DOHH2 (cell line): Measurements from ENCODE around the gene CHD9NB.

ENCODE experiments used
- H3F3A ChIP-seq: fragments of 200-600 bp; sonication (generic), shearing (Covaris generic); 2 replicates; pipeline ENCODE4 v1.6.0; 2016; ENCODE audit warnings: antibody characterized with exemption, mild to moderate bottlenecking; ENCODE audit not compliant: control insufficient read depth, insufficient read depth
- H3K27ac ChIP-seq: fragments of 200-600 bp; sonication (generic); 2 replicates; pipeline ENCODE4 v1.5.1; 2014; ENCODE audit warnings: low read depth, mild to moderate bottlenecking, low read length, moderate library complexity
- H3K27me3 ChIP-seq: fragments of 200-600 bp; sonication (generic); 2 replicates; pipeline ENCODE4 v1.6.1; 2014; ENCODE audit warnings: mild to moderate bottlenecking, low read length, mixed read lengths; ENCODE audit not compliant: control insufficient read depth
- H3K36me3 ChIP-seq: fragments of 200-600 bp; sonication (generic); 2 replicates; pipeline ENCODE4 v1.6.1; 2014; ENCODE audit warnings: mild to moderate bottlenecking, low read length, moderate library complexity, mixed read lengths; ENCODE audit not compliant: control insufficient read depth
- H3K4me1 ChIP-seq: fragments of 200-600 bp; sonication (generic); 2 replicates; pipeline ENCODE4 v1.6.1; 2014; ENCODE audit warnings: mild to moderate bottlenecking, low read length, mixed read lengths; ENCODE audit not compliant: control insufficient read depth
- H3K4me2 ChIP-seq: fragments of 200-600 bp; sonication (generic); 2 replicates; pipeline ENCODE4 v1.6.0; 2014; ENCODE audit warnings: mild to moderate bottlenecking, low read length, moderate library complexity
- H3K4me3 ChIP-seq: fragments of 200-600 bp; sonication (generic); 2 replicates; pipeline ENCODE4 v1.5.1; 2014; ENCODE audit warnings: mild to moderate bottlenecking, low read length, mixed read lengths
- H3K79me2 ChIP-seq: fragments of 200-600 bp; sonication (generic); 2 replicates; pipeline ENCODE4 v1.6.1; 2014; ENCODE audit warnings: mild to moderate bottlenecking, low read length, mixed read lengths; ENCODE audit not compliant: control insufficient read depth
- H3K9me2 ChIP-seq: fragments of 200-600 bp; sonication (generic); replicated peaks from 2 replicates; pipeline ENCODE4 v1.6.1; 2014; ENCODE audit warnings: mild to moderate bottlenecking, low read length, mixed read lengths; ENCODE audit not compliant: control insufficient read depth
- H3K9me3 ChIP-seq: fragments of 200-600 bp; sonication (generic); 2 replicates; pipeline ENCODE4 v1.6.1; 2014; ENCODE audit warnings: antibody characterized with exemption, low read length, mixed read lengths; ENCODE audit not compliant: control insufficient read depth, insufficient read depth
- H4K20me1 ChIP-seq: fragments of 200-600 bp; sonication (generic); 2 replicates; pipeline ENCODE4 v1.6.0; 2014; ENCODE audit warnings: low read depth, mild to moderate bottlenecking, antibody characterized with exemption, low read length, moderate library complexity; ENCODE audit not compliant: control insufficient read depth, insufficient read depth
- CTCF ChIP-seq: fragments of 200-600 bp; sonication (generic); IDR thresholded peaks from one replicate; pipeline ENCODE4 v1.5.1; 2014; ENCODE audit warnings: antibody characterized with exemption, mild to moderate bottlenecking, low read depth, low read length; ENCODE audit not compliant: poor library complexity, severe bottlenecking
- EZH2phosphoT487 ChIP-seq: fragments of 200-600 bp; sonication (generic); IDR thresholded peaks from 2 replicates; pipeline ENCODE4 v1.6.1; 2017; ENCODE audit warnings: borderline replicate concordance, mild to moderate bottlenecking, antibody characterized with exemption, low read length, moderate library complexity, mixed read lengths

CHD9NB gene

GRCh38 chr16:52994942-52995341 lies 57.8 kb downstream of the CHD9NB start:
- Histone ChIP-seq H3K27ac (no peak overlapping the region), H3K9me3 (no peaks in the 10 kb centered on the region), H3K36me3 (no peaks in the 10 kb centered on the region), H3K4me1 (no peaks in the 10 kb centered on the region), H3K4me3 (no peak overlapping the region), H3K79me2 (no peaks in the 10 kb centered on the region), H4K20me1 (no peaks in the 10 kb centered on the region), H3K27me3 (no peaks in the 10 kb centered on the region), H3F3A (no peaks in the 10 kb centered on the region), H3K4me2 (no peak overlapping the region), H3K9me2 (no peaks in the 10 kb centered on the region)
- TF ChIP-seq CTCF (no peak), EZH2phosphoT487 (no peak)

GRCh38 chr16:52993179-52993578 lies 59.5 kb downstream of the CHD9NB start:
- Histone ChIP-seq H3K4me3 (no peak overlapping the region), H3K9me2 (no peaks in the 10 kb centered on the region), H3K27me3 (no peaks in the 10 kb centered on the region), H3K4me1 (no peaks in the 10 kb centered on the region), H3K36me3 (no peaks in the 10 kb centered on the region), H3K27ac (no peak overlapping the region), H3K79me2 (no peaks in the 10 kb centered on the region), H4K20me1 (no peaks in the 10 kb centered on the region), H3K4me2 (no peak overlapping the region), H3F3A (no peaks in the 10 kb centered on the region), H3K9me3 (no peaks in the 10 kb centered on the region)
- TF ChIP-seq CTCF: no peak

GRCh38 chr16:52991572-52991971 lies 61.1 kb downstream of the CHD9NB start:
- Histone ChIP-seq H3K79me2 (no peaks in the 10 kb centered on the region), H3K4me2 (no peak overlapping the region), H3K27me3 (no peaks in the 10 kb centered on the region), H3K9me3 (no peaks in the 10 kb centered on the region), H3K9me2 (no peaks in the 10 kb centered on the region), H3K36me3 (no peaks in the 10 kb centered on the region), H4K20me1 (no peaks in the 10 kb centered on the region), H3K27ac (no peak overlapping the region), H3K4me1 (no peaks in the 10 kb centered on the region), H3F3A (no peaks in the 10 kb centered on the region), H3K4me3 (no peak overlapping the region)
- TF ChIP-seq EZH2phosphoT487: no peak
- no peak for TF ChIP-seq CTCF
